Thyroid gland (tissue), 4 donors: ENCODE results near the gene ZNF598.

Experiments used
- POLR2A ChIP-seq, 2 donors: fragments of 450-650 bp; IDR thresholded peaks; one replicate each; pipeline ENCODE4 v1.6.1; 2017; ENCODE audit warnings: antibody characterized with exemption in 2 of 2, mild to moderate bottlenecking in 2 of 2, moderate library complexity in 1 of 2
- TF ChIP-seq, protein P1 (sequence below), 6 experiments: fragments of 200-600 bp in 3 of 6; fragments of 450-650 bp in 3 of 6; sonication (generic) in 3 of 6; IDR thresholded peaks; one replicate each; pipeline ENCODE4 v1.5.1; 2016 to 2019; ENCODE audit warnings: antibody characterized with exemption in 6 of 6, mild to moderate bottlenecking in 2 of 6, inconsistent platforms in 1 of 6, moderate library complexity in 1 of 6

DNA sequence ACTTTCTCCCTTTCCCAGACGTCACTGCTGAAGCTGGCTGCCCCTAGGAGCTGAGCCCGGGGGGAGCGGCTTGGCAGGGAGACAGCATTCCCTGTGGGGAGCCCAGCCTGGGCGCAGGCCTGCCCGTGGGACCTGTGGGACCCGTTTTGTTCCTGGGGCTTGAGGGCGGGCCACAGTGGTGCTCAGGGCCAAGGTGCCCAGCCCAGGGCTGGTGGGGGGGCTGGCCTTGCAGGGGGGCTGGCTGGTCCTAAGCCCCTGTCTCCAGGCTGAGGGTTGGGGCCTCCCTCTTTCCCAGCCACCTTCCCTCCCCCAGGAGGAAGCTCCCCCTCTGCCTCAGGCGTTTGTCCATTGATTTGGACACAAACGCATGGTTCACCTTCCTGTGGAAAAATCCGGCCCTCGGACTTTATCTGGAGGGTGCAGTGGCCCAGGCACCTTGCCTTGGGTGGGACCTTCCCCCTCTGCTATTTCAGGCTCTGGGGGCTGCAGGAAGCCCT lies 21.5 kb upstream of the ZNF598 start:
- TF ChIP-seq, protein P1, sequence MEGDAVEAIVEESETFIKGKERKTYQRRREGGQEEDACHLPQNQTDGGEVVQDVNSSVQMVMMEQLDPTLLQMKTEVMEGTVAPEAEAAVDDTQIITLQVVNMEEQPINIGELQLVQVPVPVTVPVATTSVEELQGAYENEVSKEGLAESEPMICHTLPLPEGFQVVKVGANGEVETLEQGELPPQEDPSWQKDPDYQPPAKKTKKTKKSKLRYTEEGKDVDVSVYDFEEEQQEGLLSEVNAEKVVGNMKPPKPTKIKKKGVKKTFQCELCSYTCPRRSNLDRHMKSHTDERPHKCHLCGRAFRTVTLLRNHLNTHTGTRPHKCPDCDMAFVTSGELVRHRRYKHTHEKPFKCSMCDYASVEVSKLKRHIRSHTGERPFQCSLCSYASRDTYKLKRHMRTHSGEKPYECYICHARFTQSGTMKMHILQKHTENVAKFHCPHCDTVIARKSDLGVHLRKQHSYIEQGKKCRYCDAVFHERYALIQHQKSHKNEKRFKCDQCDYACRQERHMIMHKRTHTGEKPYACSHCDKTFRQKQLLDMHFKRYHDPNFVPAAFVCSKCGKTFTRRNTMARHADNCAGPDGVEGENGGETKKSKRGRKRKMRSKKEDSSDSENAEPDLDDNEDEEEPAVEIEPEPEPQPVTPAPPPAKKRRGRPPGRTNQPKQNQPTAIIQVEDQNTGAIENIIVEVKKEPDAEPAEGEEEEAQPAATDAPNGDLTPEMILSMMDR (IDR thresholded peaks at IDR 0.05): no peak
- TF ChIP-seq POLR2A (IDR thresholded peaks at IDR 0.05): no peak
